Effector memory CD8-positive, alpha-beta T cell (primary cell): ENCODE measurements around the gene PCNT.

Experiments used
- ATAC-seq: fragments of 150-1000 bp; cut with Tn5 transposase; replicated peaks from 2 replicates; pipeline ENCODE4 v1.10.0; 2021; ENCODE audit warnings: mild to moderate bottlenecking, moderate library complexity
- DNase-seq, 3 experiments: peaks; one replicate each; pipeline ENCODE4 v3.0.0; 2021
- H3K27ac Mint-ChIP-seq, 2 donors: one replicate each; pipeline ENCODE4 v1.8.0; 2022; ENCODE audit warnings: mild to moderate bottlenecking in 2 of 2, mixed read lengths in 2 of 2, moderate library complexity in 2 of 2
- H3K27me3 Mint-ChIP-seq, 2 donors: one replicate each; pipeline ENCODE4 v1.8.0; 2022; ENCODE audit warnings: mixed read lengths in 2 of 2
- H3K36me3 Mint-ChIP-seq: one replicate; pipeline ENCODE4 v1.8.0; 2022; ENCODE audit warnings: mild to moderate bottlenecking, moderate library complexity, mixed read lengths; ENCODE audit not compliant: insufficient read depth
- H3K4me1 Mint-ChIP-seq, 2 donors: one replicate each; pipeline ENCODE4 v1.8.0; 2022; ENCODE audit warnings: low read depth in 2 of 2, mixed read lengths in 2 of 2
- H3K4me3 Mint-ChIP-seq, 2 donors: one replicate each; pipeline ENCODE4 v1.8.0; 2022; ENCODE audit warnings: mild to moderate bottlenecking in 2 of 2, mixed read lengths in 2 of 2, moderate library complexity in 2 of 2
- H3K9me3 Mint-ChIP-seq, 2 donors: one replicate each; pipeline ENCODE4 v1.8.0; 2022; ENCODE audit warnings: mixed read lengths in 2 of 2

Gene PCNT

GRCh38 chr21:46423546-46424038 lies 99.6 kb downstream of the PCNT start:
- Mint-ChIP-seq H3K9me3 (no peaks in the 10 kb centered on the region), H3K36me3 (peaks cover 36% of the 10 kb centered on the region), H3K4me3 (peak overlapping the region; percentile 80 to 88), H3K27me3 (no peaks in the 10 kb centered on the region), H3K4me1 (peaks cover 18 to 23% of the 10 kb centered on the region in 2 donors), H3K27ac (peak overlapping the region; percentile 95 to 98)
- DNase-seq (no peak), ATAC-seq (no peak)

- peak overlapping the region; percentile 95 to 98 for H3K27ac Mint-ChIP-seq
- ATAC-seq (peak; percentile 48), DNase-seq (peak; percentile 39 to 52 (median 51))
- no peaks in the 10 kb centered on the region for H3K9me3 Mint-ChIP-seq
- peaks cover 33% of the 10 kb centered on the region for H3K36me3 Mint-ChIP-seq
- H3K27me3 Mint-ChIP-seq, result no peaks in the 10 kb centered on the region
- H3K4me1 Mint-ChIP-seq, result peaks cover 18 to 23% of the 10 kb centered on the region in 2 donors
- peak overlapping the region; percentile 80 to 88 for H3K4me3 Mint-ChIP-seq
Observed at GRCh38 chr21:46424039-46424591, 100.2 kb downstream of the PCNT start.

GRCh38 chr21:46424621-46425020 lies 100.7 kb downstream of the PCNT start:
- peak overlapping the region; percentile 80 to 88 for H3K4me3 Mint-ChIP-seq
- no peaks in the 10 kb centered on the region for H3K27me3 Mint-ChIP-seq
- peak overlapping the region; percentile 95 to 98 for H3K27ac Mint-ChIP-seq

GRCh38 chr21:46425041-46425440 lies 101.1 kb downstream of the PCNT start:
- Mint-ChIP-seq H3K9me3 (no peaks in the 10 kb centered on the region), H3K27ac (peak overlapping the region; percentile 95 to 98), H3K36me3 (peaks cover 38% of the 10 kb centered on the region), H3K27me3 (no peaks in the 10 kb centered on the region), H3K4me3 (peak overlapping the region; percentile 80 to 88), H3K4me1 (peaks cover 18 to 26% of the 10 kb centered on the region in 2 donors)
- ATAC-seq, result peak; percentile 10
- DNase-seq, result peak in 2 of 3 experiments; percentile 16 to 30

More at GRCh38 chr21:46424621-46425020, 100.7 kb downstream of the PCNT start:
- DNase-seq, result peak; percentile 57 to 61 (median 59)
- no peaks in the 10 kb centered on the region for H3K9me3 Mint-ChIP-seq
- H3K4me1 Mint-ChIP-seq, result peaks cover 18 to 23% of the 10 kb centered on the region in 2 donors
- ATAC-seq, result peak; percentile 64
- H3K36me3 Mint-ChIP-seq, result peaks cover 35% of the 10 kb centered on the region

GRCh38 chr21:46425571-46425970 lies 101.6 kb downstream of the PCNT start:
- Mint-ChIP-seq H3K27me3 (no peaks in the 10 kb centered on the region), H3K4me3 (peak overlapping the region; percentile 80 to 88), H3K9me3 (no peaks in the 10 kb centered on the region), H3K27ac (peak overlapping the region; percentile 95 to 98), H3K36me3 (peaks cover 38% of the 10 kb centered on the region), H3K4me1 (peaks cover 18 to 26% of the 10 kb centered on the region in 2 donors)
- ATAC-seq (peak; percentile 77), DNase-seq (peak; percentile 76 to 80 (median 80))

GRCh38 chr21:46426313-46427046 lies 102.5 kb downstream of the PCNT start:
- H3K27me3 Mint-ChIP-seq, result no peaks in the 10 kb centered on the region
- peaks cover 18 to 30% of the 10 kb centered on the region in 2 donors for H3K4me1 Mint-ChIP-seq
- peaks cover 44% of the 10 kb centered on the region for H3K36me3 Mint-ChIP-seq
- H3K27ac Mint-ChIP-seq, result peak overlapping the region; percentile 95 to 98
- peak overlapping the region; percentile 80 to 88 for H3K4me3 Mint-ChIP-seq
- ATAC-seq (no peak), DNase-seq (no peak)
- H3K9me3 Mint-ChIP-seq, result no peaks in the 10 kb centered on the region

GRCh38 chr21:46427516-46427915 lies 103.6 kb downstream of the PCNT start:
- no peaks in the 10 kb centered on the region for H3K9me3 Mint-ChIP-seq
- DNase-seq (no peak), ATAC-seq (no peak)
- H3K27ac Mint-ChIP-seq, result peak overlapping the region; percentile 95 to 98
- H3K27me3 Mint-ChIP-seq, result no peaks in the 10 kb centered on the region
- no peak overlapping the region for H3K4me3 Mint-ChIP-seq
- H3K36me3 Mint-ChIP-seq, result peaks cover 44% of the 10 kb centered on the region
- peaks cover 18 to 35% of the 10 kb centered on the region in 2 donors for H3K4me1 Mint-ChIP-seq

- no peak for ATAC-seq
- no peak overlapping the region for H3K4me3 Mint-ChIP-seq
- no peaks in the 10 kb centered on the region for H3K9me3 Mint-ChIP-seq
- no peaks in the 10 kb centered on the region for H3K27me3 Mint-ChIP-seq
- H3K27ac Mint-ChIP-seq, result no peak overlapping the region
- DNase-seq, result no peak
- H3K36me3 Mint-ChIP-seq, result peaks cover 42% of the 10 kb centered on the region
- H3K4me1 Mint-ChIP-seq, result peaks cover 18 to 33% of the 10 kb centered on the region in 2 donors
Observed at GRCh38 chr21:46428286-46428685, 104.3 kb downstream of the PCNT start.

- Mint-ChIP-seq H3K4me1 (peaks cover 15 to 29% of the 10 kb centered on the region in 2 donors), H3K36me3 (peaks cover 42% of the 10 kb centered on the region), H3K27me3 (no peaks in the 10 kb centered on the region), H3K27ac (peak overlapping the region; percentile 56 to 57), H3K9me3 (no peaks in the 10 kb centered on the region), H3K4me3 (no peak overlapping the region)
- DNase-seq (no peak), ATAC-seq (no peak)
Observed at GRCh38 chr21:46428987-46429710, 105.2 kb downstream of the PCNT start.

- Mint-ChIP-seq H3K4me1 (peaks cover 7 to 22% of the 10 kb centered on the region in 2 donors), H3K9me3 (no peaks in the 10 kb centered on the region), H3K4me3 (no peak overlapping the region), H3K27me3 (no peaks in the 10 kb centered on the region), H3K27ac (peak overlapping the region; percentile 56 to 57), H3K36me3 (peaks cover 42% of the 10 kb centered on the region)
- ATAC-seq (no peak), DNase-seq (no peak)
Observed at GRCh38 chr21:46429754-46430681, 106.1 kb downstream of the PCNT start.

- no peaks in the 10 kb centered on the region for H3K27me3 Mint-ChIP-seq
- no peaks in the 10 kb centered on the region for H3K9me3 Mint-ChIP-seq
- peaks cover 0 to 15% of the 10 kb centered on the region in 2 donors for H3K4me1 Mint-ChIP-seq
- H3K4me3 Mint-ChIP-seq, result peak overlapping the region in 1 of 2 donors; percentile 23
- peak overlapping the region in 1 of 2 donors; percentile 57 for H3K27ac Mint-ChIP-seq
- H3K36me3 Mint-ChIP-seq, result peaks cover 39% of the 10 kb centered on the region
- ATAC-seq (no peak), DNase-seq (no peak)
Observed at GRCh38 chr21:46431448-46431847, 107.5 kb downstream of the PCNT start.

GRCh38 chr21:46431884-46432488 lies 108.0 kb downstream of the PCNT start:
- peak overlapping the region in 1 of 2 donors; percentile 23 for H3K4me3 Mint-ChIP-seq
- H3K27me3 Mint-ChIP-seq, result no peaks in the 10 kb centered on the region
- H3K36me3 Mint-ChIP-seq, result peaks cover 39% of the 10 kb centered on the region
- ATAC-seq, result peak; percentile 89
- no peaks in the 10 kb centered on the region for H3K9me3 Mint-ChIP-seq
- DNase-seq, result peak in 2 of 3 experiments; percentile 24 to 29
- peaks cover 0 to 13% of the 10 kb centered on the region in 2 donors for H3K4me1 Mint-ChIP-seq
- peak overlapping the region in 1 of 2 donors; percentile 57 for H3K27ac Mint-ChIP-seq
